Heart left ventricle (tissue), 16 donors: ENCODE data around the gene PTPRM. TPM values are rescaled to one million over a fixed set of nuclear protein-coding genes. Genes with fewer than 3 reads are reported as not detected.

Experiments
- ATAC-seq, 4 donors: fragments of 200-7000 bp; cut with Tn5 transposase; one replicate each; pipeline ENCODE4 v1.9.1; 2020 to 2022; ENCODE audit warnings: moderate library complexity in 4 of 4, mild to moderate bottlenecking in 3 of 4, moderate number of reproducible peaks in 1 of 4
- DNase-seq, 5 donors: peaks; one replicate each; pipeline ENCODE4 v3.0.0-alpha.2; 2020
- H3K27ac ChIP-seq, 12 donors: fragments of 200-600 bp; sonication (generic) in 4 of 12; one replicate each; pipeline versions ENCODE4 v1.5.0 to v1.8.0; 2016 to 2022; ENCODE audit warnings: mild to moderate bottlenecking in 2 of 12
- H3K27me3 ChIP-seq, 9 donors: fragments of 200-600 bp; sonication (generic) in 2 of 9; one replicate each; pipeline versions ENCODE4 v1.5.1 to v1.8.0; 2016 to 2022; ENCODE audit warnings: mild to moderate bottlenecking in 3 of 9
- H3K36me3 ChIP-seq, 9 donors: fragments of 200-600 bp; sonication (generic) in 2 of 9; one replicate each; pipeline versions ENCODE4 v1.5.0 to v1.8.0; 2018 to 2022; ENCODE audit warnings: mild to moderate bottlenecking in 2 of 9
- H3K4me1 ChIP-seq, 12 donors: fragments of 200-600 bp; sonication (generic) in 4 of 12; one replicate each; pipeline versions ENCODE4 v1.5.0 to v1.8.0; 2016 to 2022; ENCODE audit warnings: mild to moderate bottlenecking in 3 of 12
- H3K4me3 ChIP-seq, 12 donors: fragments of 200-600 bp; sonication (generic) in 4 of 12; one replicate each; pipeline versions ENCODE4 v1.5.0 to v1.8.0; 2017 to 2022; ENCODE audit warnings: mild to moderate bottlenecking in 9 of 12, moderate library complexity in 4 of 12
- H3K9me3 ChIP-seq, 12 donors: fragments of 200-600 bp; sonication (generic) in 4 of 12; one replicate each; pipeline versions ENCODE4 v1.5.0 to v1.8.0; 2016 to 2022; ENCODE audit warnings: mild to moderate bottlenecking in 1 of 12
- CTCF ChIP-seq, 12 donors: fragments of 200-600 bp; sonication (generic) in 4 of 12; IDR thresholded peaks; one replicate each; pipeline versions ENCODE4 v1.5.0 to v1.8.0; 2018 to 2022; ENCODE audit warnings: antibody characterized with exemption in 12 of 12, mild to moderate bottlenecking in 5 of 12
- POLR2A ChIP-seq, 2 donors: fragments of 450-650 bp; IDR thresholded peaks; one replicate each; pipeline ENCODE4 v1.6.1; 2017; ENCODE audit warnings: antibody characterized with exemption in 2 of 2, mild to moderate bottlenecking in 2 of 2, moderate library complexity in 2 of 2
- WGBS, 4 donors: extraction: QIAGEN DNeasy Blood & Tissue Kit in 2 of 4; methylation state at CpG; one replicate each; pipeline versions ENCODE4 v1.1.5 to v1.1.7; 2013 to 2018; 5-methylcytosine and 5-hydroxymethylcytosine counted together
- intact Hi-C, 10 donors: fragments of 100-400 bp; cut with DNase I; formaldehyde crosslinking; loops; one replicate each; pipeline versions ENCODE4 v1.11.1 to v1.14.2; 2022
- polyA plus RNA-seq, 2 donors: library from polyadenylated mRNA; stranded (reverse); fragments of 200-250 nt; gene quantifications; one replicate each; pipeline ENCODE4 v1.2.3, GENCODE V29; 2013
- total RNA-seq, 9 donors: library from RNA; depleted of rRNA in 2 of 9; stranded (reverse); fragments of >200 nt in 2 of 9; fragmentation: NEBNext Ultra II Directional in 3 of 9; extraction: Animal tissue kit (Norgen Biotek cat#: 25700) in 3 of 9; gene quantifications; one replicate each; pipeline versions ENCODE4 v1.1.0 to v1.2.4, GENCODE V29; 2016 to 2023
- donor health status: ischemic (EF 13 %, LVEDD 7.1; RV severe dilation, severe dysfunction).
- donor health status: healthy with polysubstance abuse.
- donor health status: DM: no; HTN: yes; CAD: no.
- donor health status: DM: no; HTN: no; CAD: no.
- donor health status: ischemic (EF 25% LVEDD 6.9; RV normal size, moderate dysfunction).
- donor health status: ischemic (EF 25% LVEDD 5.7; RV mildly dilated, moderate dysfunction).
- donor health status: healthy.
- donor health status: DM: yes; HTN: yes; CAD: no.
- donor health status: ischemic (EF 35%, LVEDD 5.7; RV mildly dilated, moderate dysfunction).
- donor health status: nonischemic (EF 11% LVEDD 7.7; RV severe dilation, severe dysfunction).
- donor health status: DM: yes; HTN: yes; CAD: no.
- donor health status: PGD.
- donor health status: ischemic (EF 29% LVEDD 5.4; RV normal size, mild dysfunction).
- donor health status: nonischemic (EF 23%, LVEDD 6.1; RV moderate dilation, normal function).

Gene PTPRM
- total and polyA plus RNA-seq, 11 donors = 93.8 to 186 (median 123) TPM

- intact Hi-C loops = loop anchor here (1.0 to 10.0 kb wide), 20 partner anchors 40 to 915 kb away; no protein-coding TSS in a partner anchor
- Histone ChIP-seq H3K9me3 (no peaks in the 10 kb centered on the region), H3K4me3 (peak overlapping the region; percentile 59 to 99 (median 92)), H3K27ac (peak overlapping the region; percentile 91 to 99 (median 98)), H3K27me3 (peaks cover 0 to 32% (median 0%) of the 10 kb centered on the region in 9 donors), H3K4me1 (peaks cover 0 to 50% (median 35%) of the 10 kb centered on the region in 12 donors), H3K36me3 (no peaks in the 10 kb centered on the region)
- WGBS, 4 donors = 1% methylated on average over 25 to 109 of the region's 109 CpGs
- DNase-seq (peak; percentile 46 to 74 (median 61)), ATAC-seq (peak; percentile 2 to 39 (median 24))
- TF ChIP-seq POLR2A (IDR thresholded peaks at IDR 0.05) (no peak), CTCF (IDR thresholded peaks at IDR 0.05) (no peak)
These were observed 634 bp downstream of the PTPRM start for GRCh38 chr18:7567474-7568425.

GRCh38 chr18:7568426-7568825 lies 1.3 kb downstream of the PTPRM start:
- Histone ChIP-seq H3K36me3 (no peaks in the 10 kb centered on the region), H3K27me3 (peaks cover 0 to 32% (median 0%) of the 10 kb centered on the region in 9 donors), H3K4me3 (peak overlapping the region; percentile 59 to 99 (median 92)), H3K4me1 (peaks cover 0 to 54% (median 39%) of the 10 kb centered on the region in 12 donors), H3K27ac (peak overlapping the region; percentile 91 to 99 (median 98)), H3K9me3 (no peaks in the 10 kb centered on the region)
- TF ChIP-seq POLR2A (IDR thresholded peaks at IDR 0.05) = no peak
- peak in 9 of 12 donors; percentile 14 to 53 (median 28) for TF ChIP-seq CTCF (IDR thresholded peaks at IDR 0.05)
- intact Hi-C loops = loop anchor here in 9 of 10 donors (2.0 to 10.0 kb wide), 13 partner anchors 39 to 914 kb away; no protein-coding TSS in a partner anchor
- ATAC-seq = peak; percentile 9 to 34 (median 14)
- 0 to 1% (median 1%) methylated on average over 4 to 44 of the region's 44 CpGs for whole genome bisulfite sequencing, 4 donors
- peak; percentile 47 to 79 (median 52) for DNase-seq

- H3K9me3 ChIP-seq = no peaks in the 10 kb centered on the region
- no peak overlapping the region for H3K4me3 ChIP-seq
- 83 to 89% (median 85%) methylated on average over 2 of the region's 2 CpGs for WGBS, 4 donors
- peaks cover 4 to 63% (median 47%) of the 10 kb centered on the region in 12 donors for H3K4me1 ChIP-seq
- ATAC-seq (no peak), DNase-seq (no peak)
- intact Hi-C loops = loop anchor here in 7 of 10 donors (5.0 to 10.0 kb wide), 7 partner anchors 36 to 813 kb away; no protein-coding TSS in a partner anchor
- peaks cover 0 to 21% (median 0%) of the 10 kb centered on the region in 9 donors for H3K27me3 ChIP-seq
- TF ChIP-seq CTCF (IDR thresholded peaks at IDR 0.05) (no peak), POLR2A (IDR thresholded peaks at IDR 0.05) (no peak)
- no peaks in the 10 kb centered on the region for H3K36me3 ChIP-seq
- no peak overlapping the region for H3K27ac ChIP-seq
These were observed 4.5 kb downstream of the PTPRM start for GRCh38 chr18:7571626-7572025.

- 48 to 60% (median 54%) methylated on average over 2 of the region's 2 CpGs for WGBS, 4 donors
- ATAC-seq (no peak), DNase-seq (no peak)
- intact Hi-C loops = loop anchor here in 7 of 10 donors (5.0 to 10.0 kb wide), 7 partner anchors 34 to 812 kb away; no protein-coding TSS in a partner anchor
- Histone ChIP-seq H3K9me3 (no peaks in the 10 kb centered on the region), H3K27ac (peak overlapping the region in 1 of 12 donors; percentile 14), H3K4me1 (peaks cover 4 to 71% (median 52%) of the 10 kb centered on the region in 12 donors), H3K27me3 (peaks cover 0 to 15% (median 0%) of the 10 kb centered on the region in 9 donors), H3K36me3 (no peaks in the 10 kb centered on the region), H3K4me3 (no peak overlapping the region)
- TF ChIP-seq CTCF (IDR thresholded peaks at IDR 0.05) (no peak), POLR2A (IDR thresholded peaks at IDR 0.05) (no peak)
These were observed 5.7 kb downstream of the PTPRM start for GRCh38 chr18:7572822-7573221.
